Pancreas (tissue), 10 donors: ENCODE data around the gene GRWD1. TPM values are rescaled to one million over a fixed set of nuclear protein-coding genes. Genes with fewer than 3 reads are reported as not detected.

ENCODE experiments used
- ATAC-seq, 4 donors: fragments of 200-7000 bp; cut with Tn5 transposase; one replicate each; pipeline versions ENCODE4 v1.8.0 to v1.9.1; 2020; ENCODE audit warnings: mild to moderate bottlenecking in 4 of 4, moderate library complexity in 4 of 4
- DNase-seq, 6 donors: peaks; one replicate each; pipeline ENCODE4 v3.0.0-alpha.2; 2020
- FAIRE-seq: peaks from 2 replicates; lab custom pipeline; 2012; peaks lifted over from hg19 to GRCh38; lab: Jason Lieb, UNC
- H3K27ac ChIP-seq, 4 donors: fragments of 200-600 bp; sonication (generic); 1 replicate in 3 of 4; 2 replicates in 1 of 4; pipeline versions ENCODE4 v1.5.0 to v1.8.0; 2020
- H3K27me3 ChIP-seq, 4 donors: fragments of 200-600 bp; one replicate each; pipeline ENCODE4 v1.8.0; 2021
- H3K36me3 ChIP-seq, 3 donors: fragments of 200-600 bp; sonication (generic) in 1 of 3; one replicate each; pipeline versions ENCODE4 v1.5.0 to v1.8.0; 2020 to 2021
- H3K4me1 ChIP-seq, 3 donors: fragments of 200-600 bp; one replicate each; pipeline ENCODE4 v1.8.0; 2021
- H3K4me3 ChIP-seq, 4 donors: fragments of 200-600 bp; sonication (generic) in 2 of 4; one replicate each; pipeline versions ENCODE4 v1.5.0 to v1.8.0; 2020 to 2021
- H3K9me3 ChIP-seq, 4 donors: fragments of 200-600 bp; one replicate each; pipeline ENCODE4 v1.8.0; 2021
- CTCF ChIP-seq, 4 donors: fragments of 200-600 bp; sonication (generic) in 3 of 4; IDR thresholded peaks; one replicate each; pipeline versions ENCODE4 v1.5.0 to v1.8.0; 2021; ENCODE audit warnings: antibody characterized with exemption in 4 of 4
- WGBS, 2 donors: extraction: QIAGEN DNeasy Blood & Tissue Kit; methylation state at CpG; one replicate each; pipeline ENCODE4 v1.1.7; 2013; 5-methylcytosine and 5-hydroxymethylcytosine counted together
- intact Hi-C, 3 donors: fragments of 100-400 bp; cut with DNase I; formaldehyde crosslinking; loops; one replicate each; pipeline versions ENCODE4 v1.11.1 to v1.14.2; 2022
- polyA plus RNA-seq, 2 donors: library from polyadenylated mRNA; stranded (reverse); fragments of 200-250 nt; gene quantifications; one replicate each; pipeline ENCODE4 v1.2.3, GENCODE V29; 2013
- total RNA-seq, 6 donors: library from RNA; stranded (reverse); fragmentation: NEBNext Ultra II Directional in 4 of 6; extraction: Animal tissue kit (Norgen Biotek cat#: 25700) in 4 of 6; gene quantifications; one replicate each; pipeline versions ENCODE4 v1.2.1 to v1.2.4, GENCODE V29; 2021 to 2023
- donor health status: healthy with polysubstance abuse.
- donor health status: DM: no; HTN: no; CAD: no; lungs with moderate emphysema.
- donor health status: DM: no; HTN: no; CAD: no.
- donor health status: control.
- donor health status: control.
- donor health status: Bipolar disorder and iron deficiency.
- donor health status: DM: yes; HTN: yes; CAD: no.
- donor health status: DM: no; HTN: no; CAD: no.
- donor health status: DM: no; HTN: no; CAD: no.
- donor health status: DM: yes; HTN: yes; CAD: no.

GRWD1 gene
- total and polyA plus RNA-seq, 8 donors: 8.6 to 23.1 (median 16.2) TPM

- Histone ChIP-seq H3K27me3 (peaks cover 0 to 5% (median 0%) of the 10 kb centered on the region in 4 donors), H3K27ac (no peak overlapping the region), H3K4me1 (no peaks in the 10 kb centered on the region), H3K36me3 (no peaks in the 10 kb centered on the region), H3K4me3 (no peak overlapping the region), H3K9me3 (no peaks in the 10 kb centered on the region)
- intact Hi-C loops: no loop called here
- DNase-seq (no peak), ATAC-seq (peak in 3 of 4 donors; percentile 45 to 57 (median 57)), FAIRE-seq (no peak)
- no peak for TF ChIP-seq CTCF (IDR thresholded peaks at IDR 0.05)
- WGBS, 2 donors: 54 to 71% methylated on average over 3 of the region's 3 CpGs
These were observed 42.2 kb upstream of the GRWD1 start for GRCh38 chr19:48403606-48404005.

- intact Hi-C loops: no loop called here
- WGBS, 2 donors: 81 to 90% methylated on average over 21 to 27 of the region's 27 CpGs
- TF ChIP-seq CTCF (IDR thresholded peaks at IDR 0.05): no peak
- no peak for FAIRE-seq
- Histone ChIP-seq H3K4me1 (no peaks in the 10 kb centered on the region), H3K9me3 (no peaks in the 10 kb centered on the region), H3K4me3 (no peak overlapping the region), H3K36me3 (no peaks in the 10 kb centered on the region), H3K27me3 (peaks cover 0 to 5% (median 0%) of the 10 kb centered on the region in 4 donors), H3K27ac (no peak overlapping the region)
- peak in 1 of 6 donors; percentile 17 for DNase-seq
- ATAC-seq: no peak
These were observed 40.6 kb upstream of the GRWD1 start for GRCh38 chr19:48405010-48405659.

- H3K36me3 ChIP-seq: no peaks in the 10 kb centered on the region
- WGBS, 2 donors: 62 to 71% methylated on average over 13 of the region's 13 CpGs
- DNase-seq (no peak), FAIRE-seq (no peak), ATAC-seq (no peak)
- no peaks in the 10 kb centered on the region for H3K9me3 ChIP-seq
- H3K27me3 ChIP-seq: peaks cover 0 to 5% (median 0%) of the 10 kb centered on the region in 4 donors
- TF ChIP-seq CTCF (IDR thresholded peaks at IDR 0.05): no peak
- no peak overlapping the region for H3K27ac ChIP-seq
- H3K4me1 ChIP-seq: no peaks in the 10 kb centered on the region
- intact Hi-C loops: no loop called here
- H3K4me3 ChIP-seq: no peak overlapping the region
These were observed 39.9 kb upstream of the GRWD1 start for GRCh38 chr19:48405850-48406249.

GRCh38 chr19:48413879-48414587 lies 31.8 kb upstream of the GRWD1 start:
- 45 to 50% methylated on average over 24 of the region's 24 CpGs for WGBS, 2 donors
- peak overlapping the region in 2 of 4 donors; percentile 24 to 47 for H3K27ac ChIP-seq
- peak in 3 of 6 donors; percentile 28 to 70 (median 40) for DNase-seq
- TF ChIP-seq CTCF (IDR thresholded peaks at IDR 0.05): no peak
- no peak for FAIRE-seq
- peak overlapping the region in 3 of 4 donors; percentile 15 to 33 (median 25) for H3K4me3 ChIP-seq
- H3K9me3 ChIP-seq: no peaks in the 10 kb centered on the region
- peak; percentile 9 to 37 (median 20) for ATAC-seq
- H3K27me3 ChIP-seq: no peaks in the 10 kb centered on the region
- no peaks in the 10 kb centered on the region for H3K4me1 ChIP-seq
- H3K36me3 ChIP-seq: no peaks in the 10 kb centered on the region
- intact Hi-C loops: no loop called here
